GM12892 (cell line): Measurements from ENCODE around the gene MED15.

ENCODE experiments used
- POLR2A ChIP-seq: IDR thresholded peaks from 2 replicates; pipeline ENCODE4 v1.6.1; 2011; ENCODE audit warnings: low read depth, low read length, control low read depth
- POLR2AphosphoS5 ChIP-seq: IDR thresholded peaks from 2 replicates; pipeline ENCODE4 v1.6.1; 2011; ENCODE audit warnings: low read depth, low read length, control low read depth
- TAF1 ChIP-seq: IDR thresholded peaks from 2 replicates; pipeline ENCODE4 v1.6.1; 2011; ENCODE audit warnings: low read depth, mild to moderate bottlenecking, control low read depth, low read length, borderline replicate concordance

DNA sequence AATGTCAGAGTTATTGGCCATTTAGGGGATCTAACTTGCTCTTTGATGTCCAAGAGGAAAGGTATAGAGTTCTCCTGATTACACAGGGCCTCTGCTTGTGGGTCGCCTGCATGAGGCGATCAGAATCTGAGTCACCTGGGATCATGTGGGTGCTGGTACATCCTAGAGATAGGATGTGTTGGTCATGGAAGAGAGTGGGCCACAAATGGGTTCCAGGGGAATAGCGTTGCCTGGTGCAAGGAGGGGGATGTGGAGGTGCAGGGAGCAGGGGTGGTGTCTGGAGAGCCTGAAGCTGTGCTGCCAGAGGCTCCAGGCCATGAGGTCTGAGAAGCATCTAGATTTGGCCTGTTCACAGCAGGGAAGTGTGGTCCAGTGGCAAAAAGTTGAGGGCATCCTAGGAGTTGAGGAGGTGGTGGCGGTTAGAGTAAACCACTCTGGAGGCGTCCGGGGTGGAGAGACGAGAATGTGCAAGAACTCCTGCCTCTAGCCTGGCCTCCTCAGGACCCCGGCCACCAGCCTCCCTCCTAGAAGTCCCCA is 92.8 kb downstream of the MED15 start:
- TF ChIP-seq POLR2A (no peak), POLR2AphosphoS5 (no peak), TAF1 (no peak)
